GM12878 (cell line): ENCODE results near the gene ECT2L. TPM values are rescaled to one million over a fixed set of nuclear protein-coding genes. Genes with fewer than 3 reads are reported as not detected.
A peak's percentile ranks its signal among the peaks of the same experiment; 100 is the strongest.

Source experiments
- ATAC-seq: fragments of 200-7000 bp; cut with Tn5 transposase; 3 replicates; pipeline ENCODE4 v1.9.1; 2020; ENCODE audit warnings: mild to moderate bottlenecking, moderate library complexity
- BruUV-seq: library from RNA; stranded (reverse); fragments of 400-500 nt; replicated peaks from 2 replicates; lab custom pipeline; 2021; lab: Mats Ljungman, UMichigan
- CTCF ChIA-PET: fragments of 300-600 bp; sonication (Branson Sonifier 250); formaldehyde crosslinking; extraction: SDS; loops from one replicate; lab custom pipeline; 2021; ENCODE audit warnings: inconsistent platforms; lab: Yijun Ruan, JAX
- POLR2A ChIA-PET: fragments of 350-600 bp; formaldehyde crosslinking; extraction: SDS; loops from one replicate; lab custom pipeline; 2021; ENCODE audit warnings: inconsistent platforms; lab: Charles Lee
- RAD21 ChIA-PET: fragments of 300-600 bp; sonication (Branson Sonifier 250); formaldehyde crosslinking; loops from one replicate; lab custom pipeline; 2023; ENCODE audit warnings: antibody characterized with exemption; ENCODE audit not compliant: unreplicated experiment; lab: Charles Lee
- SMC1A ChIA-PET: fragments of 300-600 bp; sonication (Branson Sonifier 250); formaldehyde crosslinking; loops from one replicate; lab custom pipeline; 2023; ENCODE audit not compliant: unreplicated experiment, uncharacterized antibody; lab: Charles Lee
- DNase-seq: peaks from one replicate; pipeline ENCODE4 v3.0.0-alpha.2; 2011; ENCODE audit warnings: low read depth, low spot score
- FAIRE-seq: peaks from 3 replicates; lab custom pipeline; 2011; peaks lifted over from hg19 to GRCh38; lab: Jason Lieb, UNC
- H2AFZ ChIP-seq: 2 replicates; pipeline ENCODE4 v1.6.0; 2011; ENCODE audit warnings: low read depth, low read length, control low read depth; ENCODE audit not compliant: control insufficient read depth
- H3K27ac ChIP-seq: 2 replicates; pipeline ENCODE4 v1.5.1; 2011; ENCODE audit warnings: control low read depth; ENCODE audit not compliant: control insufficient read depth, insufficient read depth
- H3K27me3 ChIP-seq, 2 experiments: replicated peaks in 1 of 2; 2 replicates each; pipeline versions ENCODE4 v1.6.0 to v1.6.1; 2011; ENCODE audit warnings: low read length in 1 of 2; ENCODE audit not compliant: control insufficient read depth in 2 of 2, insufficient read depth in 2 of 2
- H3K36me3 ChIP-seq, 2 experiments: 2 replicates each; pipeline ENCODE4 v1.5.1; 2011; ENCODE audit warnings: low read length in 1 of 2; ENCODE audit not compliant: control insufficient read depth in 2 of 2, insufficient read depth in 2 of 2
- H3K4me1 ChIP-seq: 2 replicates; pipeline ENCODE4 v1.6.1; 2011; ENCODE audit warnings: mild to moderate bottlenecking, low read length, moderate library complexity, mixed read lengths; ENCODE audit not compliant: control insufficient read depth, insufficient read depth
- H3K4me2 ChIP-seq: 2 replicates; pipeline ENCODE4 v1.6.0; 2011; ENCODE audit warnings: control low read depth; ENCODE audit not compliant: control insufficient read depth, insufficient read depth
- H3K4me3 ChIP-seq: fragments of 200-600 bp; sonication (generic); 2 replicates; pipeline ENCODE4 v1.5.1; 2016
- H3K79me2 ChIP-seq: 2 replicates; pipeline ENCODE4 v1.6.0; 2011; ENCODE audit warnings: low read length; ENCODE audit not compliant: control insufficient read depth, insufficient read depth
- H3K9ac ChIP-seq: 2 replicates; pipeline ENCODE4 v1.8.0; 2011; ENCODE audit warnings: low read length, control low read depth, mixed read lengths; ENCODE audit not compliant: control insufficient read depth, insufficient read depth
- H3K9me3 ChIP-seq: replicated peaks from 3 replicates; pipeline ENCODE4 v1.5.1; 2011; ENCODE audit warnings: mild to moderate bottlenecking, low read length; ENCODE audit not compliant: control insufficient read depth, insufficient read depth
- H4K20me1 ChIP-seq: 2 replicates; pipeline ENCODE4 v1.6.0; 2011; ENCODE audit not compliant: control insufficient read depth, insufficient read depth
- ATF7 ChIP-seq: fragments of 450-650 bp; IDR thresholded peaks from 2 replicates; pipeline ENCODE4 v1.6.1; 2016; ENCODE audit warnings: low read depth, mild to moderate bottlenecking
- CEBPB ChIP-seq, 2 experiments: fragments of 150-350 bp in 1 of 2; IDR thresholded peaks; 2 replicates each; pipeline ENCODE4 v1.6.1; 2012 to 2014; ENCODE audit warnings: low read depth in 2 of 2, low read length in 2 of 2, borderline replicate concordance in 1 of 2, inconsistent platforms in 1 of 2
- CHD4 ChIP-seq: fragments of 200-600 bp; sonication (generic); IDR thresholded peaks from 2 replicates; pipeline ENCODE4 v1.6.1; 2016; ENCODE audit warnings: mild to moderate bottlenecking
- EP300 ChIP-seq, 2 experiments: fragments of 150-350 bp in 1 of 2; IDR thresholded peaks; 2 replicates each; pipeline ENCODE4 v1.6.1; 2011 to 2012; ENCODE audit warnings: low read depth in 2 of 2, low read length in 2 of 2, borderline replicate concordance in 1 of 2, improper control_type of control experiment in 1 of 2, inconsistent platforms in 1 of 2; ENCODE audit not compliant: control insufficient read depth in 1 of 2
- MEF2B ChIP-seq: fragments of 450-650 bp; IDR thresholded peaks from 2 replicates; pipeline ENCODE4 v1.6.1; 2018; ENCODE audit warnings: mild to moderate bottlenecking, moderate library complexity; ENCODE audit not compliant: partially characterized antibody, poor library complexity, severe bottlenecking
- PBX3 ChIP-seq: IDR thresholded peaks from 2 replicates; pipeline ENCODE4 v1.6.1; 2011; ENCODE audit warnings: mild to moderate bottlenecking, low read depth, low read length, moderate library complexity; ENCODE audit not compliant: insufficient replicate concordance
- POLR2AphosphoS5 ChIP-seq: IDR thresholded peaks from 2 replicates; pipeline ENCODE4 v1.6.1; 2011; ENCODE audit warnings: mild to moderate bottlenecking, low read length, inconsistent platforms
- TARDBP ChIP-seq: IDR thresholded peaks from 2 replicates; pipeline ENCODE4 v1.6.1; 2016; ENCODE audit warnings: borderline replicate concordance
- USF2 ChIP-seq: IDR thresholded peaks from 2 replicates; pipeline ENCODE4 v1.6.1; 2011; ENCODE audit warnings: low read depth, low read length, improper control_type of control experiment, borderline replicate concordance
- ZSCAN29 ChIP-seq: fragments of 450-650 bp; IDR thresholded peaks from 2 replicates; pipeline ENCODE4 v1.6.1; 2017; ENCODE audit warnings: mild to moderate bottlenecking, moderate library complexity
- WGBS: methylation state at CpG from one replicate; pipeline ENCODE4 v1.1.6; 2016; ENCODE audit warnings: low lambda C conversion rate; ENCODE audit not compliant: insufficient replicate concordance, insufficient coverage; ENCODE audit errors: missing lambda C conversion rate; 5-methylcytosine and 5-hydroxymethylcytosine counted together
- in situ Hi-C: fragments of 300-500 bp; cut with MboI; formaldehyde crosslinking; loops from 9 replicates; pipeline ENCODE4 v1.14.3; 2018; ENCODE audit warnings: mixed read lengths
- intact Hi-C: fragments of 100-400 bp; cut with micrococcal nuclease; formaldehyde crosslinking; loops from one replicate; pipeline ENCODE4 v1.14.2; 2022; ENCODE audit not compliant: unreplicated experiment
- polyA plus RNA-seq, 11 experiments: library from polyadenylated mRNA; depleted of rRNA in 4 of 11; unstranded in 6 of 11; stranded (reverse) in 5 of 11; fragments of >200 nt; fragmentation: Nextera tagmentation in 4 of 11; fragmentation: Illumina TruSeq in 1 of 11; extraction: Ambion mirVana in 4 of 11; extraction: Trizol in 1 of 11; gene quantifications; 1 replicate in 1 of 11; 2 replicates in 10 of 11; pipeline versions ENCODE4 v1.2.1 to v1.2.3, GENCODE V29; 2011 to 2016; ENCODE audit warnings: inconsistent platforms in 2 of 11, missing spikeins in 2 of 11, low read depth in 1 of 11
- total RNA-seq, 4 experiments: library from RNA; depleted of rRNA in 3 of 4; stranded (reverse); fragments of >200 nt in 3 of 4; fragmentation: Illumina TruSeq in 1 of 4; extraction: Trizol in 1 of 4; gene quantifications; 2 replicates each; pipeline versions ENCODE4 v1.2.1 to v1.2.3, GENCODE V29; 2013 to 2021
- TF ChIP-seq, protein P1 (sequence below): fragments of 450-650 bp; IDR thresholded peaks from 2 replicates; pipeline ENCODE4 v1.6.1; 2014; ENCODE audit warnings: mild to moderate bottlenecking

ECT2L gene
- total and polyA plus RNA-seq, 10 of the 15 experiments (the other 5 are each of a cell fraction or from before 2014, with no cell fraction given): 0.05 to 0.09 TPM; not detected in 8

- intact Hi-C loops (no loop called here), in situ Hi-C loops (loop anchor here (5.0 kb wide), 1 partner anchor 187 kb away; no protein-coding TSS in a partner anchor)
- Histone ChIP-seq H2AFZ (peak overlapping the region; percentile 100; the same call in 1 of the 2 replicates), H3K36me3 (no peaks in the 10 kb centered on the region), H3K27me3 (no peaks in the 10 kb centered on the region), H3K9ac (peak overlapping the region; percentile 79; the same call in 1 of the 2 replicates), H3K27ac (no peak overlapping the region; the same call in 1 of the 2 replicates), H3K4me3 (peak overlapping the region; percentile 89), H3K4me2 (peak overlapping the region; percentile 88), H3K4me1 (peaks cover 5% of the 10 kb centered on the region), H3K9me3 (no peaks in the 10 kb centered on the region), H4K20me1 (no peaks in the 10 kb centered on the region), H3K79me2 (peaks cover 2% of the 10 kb centered on the region; the same call in 1 of the 2 replicates)
- no peak for DNase-seq
- ChIA-PET CTCF (no interaction called here), SMC1A (interaction anchor here (1.5 to 13.9 kb wide), 2 partner anchors 10 to 186 kb away, joined by 5 to 332 read pairs; no protein-coding TSS in a partner anchor), RAD21 (interaction anchor here (0.5 kb wide), 1 partner anchor 550 kb away, joined by 3 read pairs; no protein-coding TSS in a partner anchor), POLR2A (interaction anchor here (0.6 to 1.0 kb wide), 2 partner anchors 9 to 269 kb away, joined by 4 read pairs; no protein-coding TSS in a partner anchor)
- WGBS: 22% methylated on average over 3 of the region's 3 CpGs
- ATAC-seq: no peak
- no peak for FAIRE-seq
- no TSS peak for BruUV-seq
- TF ChIP-seq TARDBP (no peak), USF2 (no peak), CHD4 (no peak), ZSCAN29 (no peak), PBX3 (no peak), POLR2AphosphoS5 (no peak), EP300 (IDR thresholded peaks at IDR 0.05; ENCODE audit: borderline replicate concordance in 1 of 2, control insufficient read depth in 1 of 2, low read depth in 2 of 2, low read length in 2 of 2) (no peak), MEF2B (no peak), CEBPB (IDR thresholded peaks at IDR 0.05; ENCODE audit: borderline replicate concordance in 1 of 2, low read depth in 2 of 2, low read length in 2 of 2) (no peak), ATF7 (no peak)
- TF ChIP-seq, protein P1, sequence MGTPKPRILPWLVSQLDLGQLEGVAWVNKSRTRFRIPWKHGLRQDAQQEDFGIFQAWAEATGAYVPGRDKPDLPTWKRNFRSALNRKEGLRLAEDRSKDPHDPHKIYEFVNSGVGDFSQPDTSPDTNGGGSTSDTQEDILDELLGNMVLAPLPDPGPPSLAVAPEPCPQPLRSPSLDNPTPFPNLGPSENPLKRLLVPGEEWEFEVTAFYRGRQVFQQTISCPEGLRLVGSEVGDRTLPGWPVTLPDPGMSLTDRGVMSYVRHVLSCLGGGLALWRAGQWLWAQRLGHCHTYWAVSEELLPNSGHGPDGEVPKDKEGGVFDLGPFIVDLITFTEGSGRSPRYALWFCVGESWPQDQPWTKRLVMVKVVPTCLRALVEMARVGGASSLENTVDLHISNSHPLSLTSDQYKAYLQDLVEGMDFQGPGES: no peak
Measured at GRCh38 chr6:138774370-138774769, 21.5 kb upstream of the ECT2L start.
